ENCODE results near the gene PSMC3. TPM values are rescaled to one million over a fixed set of nuclear protein-coding genes. Genes with fewer than 3 reads are reported as not detected.

Gene PSMC3
- total RNA-seq, 1 experiment from 2014 or later: 162 TPM

DNA sequence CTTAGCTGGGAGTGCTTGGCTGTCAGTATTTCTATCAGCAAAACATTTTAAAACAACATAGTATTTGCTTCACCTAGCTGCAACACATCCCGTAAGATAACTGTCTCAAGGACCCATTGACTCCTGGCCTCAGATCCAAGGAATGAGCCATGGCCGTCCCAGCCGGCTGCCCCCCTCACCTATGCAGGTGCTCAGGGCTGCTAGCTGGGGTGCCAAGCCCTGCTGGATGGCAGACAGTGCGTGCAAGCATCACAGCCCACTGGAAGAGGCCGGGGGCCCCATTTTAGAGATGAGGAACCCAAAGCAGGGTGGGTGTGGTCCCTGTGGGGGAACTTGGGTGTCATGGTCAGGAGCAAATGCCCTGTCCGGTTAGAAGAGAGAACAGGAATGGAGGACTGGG lies 8.5 kb downstream of the PSMC3 start:
- no TSS peak for BruUV-seq (replicated peaks)
- peaks cover 21% of the 10 kb centered on the region for H3K4me1 Mint-ChIP-seq (ENCODE audit: insufficient read depth, unreplicated experiment)
- H3K4me3 Mint-ChIP-seq (ENCODE audit: unreplicated experiment): no peak overlapping the region
- no peaks in the 10 kb centered on the region for H3K9me3 Mint-ChIP-seq (ENCODE audit: unreplicated experiment)
- TF ChIP-seq, protein P1, sequence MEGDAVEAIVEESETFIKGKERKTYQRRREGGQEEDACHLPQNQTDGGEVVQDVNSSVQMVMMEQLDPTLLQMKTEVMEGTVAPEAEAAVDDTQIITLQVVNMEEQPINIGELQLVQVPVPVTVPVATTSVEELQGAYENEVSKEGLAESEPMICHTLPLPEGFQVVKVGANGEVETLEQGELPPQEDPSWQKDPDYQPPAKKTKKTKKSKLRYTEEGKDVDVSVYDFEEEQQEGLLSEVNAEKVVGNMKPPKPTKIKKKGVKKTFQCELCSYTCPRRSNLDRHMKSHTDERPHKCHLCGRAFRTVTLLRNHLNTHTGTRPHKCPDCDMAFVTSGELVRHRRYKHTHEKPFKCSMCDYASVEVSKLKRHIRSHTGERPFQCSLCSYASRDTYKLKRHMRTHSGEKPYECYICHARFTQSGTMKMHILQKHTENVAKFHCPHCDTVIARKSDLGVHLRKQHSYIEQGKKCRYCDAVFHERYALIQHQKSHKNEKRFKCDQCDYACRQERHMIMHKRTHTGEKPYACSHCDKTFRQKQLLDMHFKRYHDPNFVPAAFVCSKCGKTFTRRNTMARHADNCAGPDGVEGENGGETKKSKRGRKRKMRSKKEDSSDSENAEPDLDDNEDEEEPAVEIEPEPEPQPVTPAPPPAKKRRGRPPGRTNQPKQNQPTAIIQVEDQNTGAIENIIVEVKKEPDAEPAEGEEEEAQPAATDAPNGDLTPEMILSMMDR (IDR thresholded peaks at IDR 0.05; ENCODE audit: unreplicated experiment): no peak
- ChIA-PET POLR2A (interaction anchor here (1.3 kb wide), 2 partner anchors 9 kb away, joined by 3 to 7 read pairs; partner anchors contain the start of genes PSMC3 and SLC39A13), CTCF (interaction anchor here (1.3 kb wide), 1 partner anchor 44 kb away, joined by 5 read pairs; no protein-coding TSS in a partner anchor)
- H3K36me3 Mint-ChIP-seq (ENCODE audit: insufficient read depth, unreplicated experiment): peaks cover 75% of the 10 kb centered on the region
- H3K27ac Mint-ChIP-seq (ENCODE audit: low read depth, unreplicated experiment): peak overlapping the region; percentile 61
- no peak for DNase-seq (ENCODE audit: unreplicated experiment)
- intact Hi-C loops (cut with micrococcal nuclease): no loop called here
- no peaks in the 10 kb centered on the region for H3K27me3 Mint-ChIP-seq (ENCODE audit: insufficient read depth, unreplicated experiment)

GRCh38 chr11:47415949-47416472 lies 10.2 kb downstream of the PSMC3 start:
- TSS peak; percentile 7 for BruUV-seq (replicated peaks)
- CTCF ChIA-PET: interaction anchor here (0.6 to 0.7 kb wide), 5 partner anchors 9 to 213 kb away, joined by 3 to 5 read pairs (median 3); no protein-coding TSS in a partner anchor

GRCh38 chr11:47415091-47415854 lies 11.0 kb downstream of the PSMC3 start:
- POLR2A ChIA-PET: interaction anchor here (1.1 to 2.3 kb wide), 4 partner anchors 10 to 353 kb away, joined by 3 to 24 read pairs (median 4); partner anchors contain the start of gene PSMC3
- Mint-ChIP-seq H3K36me3 (ENCODE audit: insufficient read depth, unreplicated experiment) (peaks cover 68% of the 10 kb centered on the region), H3K4me3 (ENCODE audit: unreplicated experiment) (no peak overlapping the region), H3K27me3 (ENCODE audit: insufficient read depth, unreplicated experiment) (no peaks in the 10 kb centered on the region), H3K9me3 (ENCODE audit: unreplicated experiment) (no peaks in the 10 kb centered on the region), H3K4me1 (ENCODE audit: insufficient read depth, unreplicated experiment) (peaks cover 21% of the 10 kb centered on the region), H3K27ac (ENCODE audit: low read depth, unreplicated experiment) (peak overlapping the region; percentile 73)
- BruUV-seq (replicated peaks): no TSS peak
- TF ChIP-seq, protein P1 (IDR thresholded peaks at IDR 0.05; ENCODE audit: unreplicated experiment): no peak
- CTCF ChIA-PET: interaction anchor here (0.6 to 0.9 kb wide), 6 partner anchors 8 to 212 kb away, joined by 3 to 5 read pairs (median 3); no protein-coding TSS in a partner anchor
- DNase-seq (ENCODE audit: unreplicated experiment): no peak
- intact Hi-C loops (cut with micrococcal nuclease): no loop called here

More at GRCh38 chr11:47415949-47416472, 10.2 kb downstream of the PSMC3 start:
- Mint-ChIP-seq H3K36me3 (ENCODE audit: insufficient read depth, unreplicated experiment) (peaks cover 75% of the 10 kb centered on the region), H3K27ac (ENCODE audit: low read depth, unreplicated experiment) (peak overlapping the region; percentile 73), H3K4me1 (ENCODE audit: insufficient read depth, unreplicated experiment) (peaks cover 21% of the 10 kb centered on the region), H3K9me3 (ENCODE audit: unreplicated experiment) (no peaks in the 10 kb centered on the region), H3K4me3 (ENCODE audit: unreplicated experiment) (peak overlapping the region; percentile 23), H3K27me3 (ENCODE audit: insufficient read depth, unreplicated experiment) (no peaks in the 10 kb centered on the region)
- intact Hi-C loops (cut with micrococcal nuclease): no loop called here
- POLR2A ChIA-PET: interaction anchor here (0.7 to 2.3 kb wide), 6 partner anchors 10 to 352 kb away, joined by 3 to 24 read pairs (median 3); partner anchors contain the start of gene PSMC3
- DNase-seq (ENCODE audit: unreplicated experiment): peak; percentile 92
- TF ChIP-seq, protein P1 (IDR thresholded peaks at IDR 0.05; ENCODE audit: unreplicated experiment): no peak

- peaks cover 66% of the 10 kb centered on the region for H3K36me3 Mint-ChIP-seq (ENCODE audit: insufficient read depth, unreplicated experiment)
- H3K4me3 Mint-ChIP-seq (ENCODE audit: unreplicated experiment): no peak overlapping the region
- no peak overlapping the region for H3K27ac Mint-ChIP-seq (ENCODE audit: low read depth, unreplicated experiment)
- CTCF ChIA-PET: interaction anchor here (0.9 kb wide), 1 partner anchor 40 kb away, joined by 3 read pairs; no protein-coding TSS in a partner anchor
- no TSS peak for BruUV-seq (replicated peaks)
- TF ChIP-seq, protein P1 (IDR thresholded peaks at IDR 0.05; ENCODE audit: unreplicated experiment): no peak
- H3K27me3 Mint-ChIP-seq (ENCODE audit: insufficient read depth, unreplicated experiment): no peaks in the 10 kb centered on the region
- DNase-seq (ENCODE audit: unreplicated experiment): no peak
- intact Hi-C loops (cut with micrococcal nuclease): no loop called here
- no peaks in the 10 kb centered on the region for H3K9me3 Mint-ChIP-seq (ENCODE audit: unreplicated experiment)
- H3K4me1 Mint-ChIP-seq (ENCODE audit: insufficient read depth, unreplicated experiment): peaks cover 24% of the 10 kb centered on the region
- POLR2A ChIA-PET: interaction anchor here (1.3 kb wide), 1 partner anchor 225 kb away, joined by 3 read pairs; no protein-coding TSS in a partner anchor
These were observed 11.6 kb downstream of the PSMC3 start for GRCh38 chr11:47414685-47415070.

Data from MCF 10A (cell line).